K562 (cell line): ENCODE results near the gene RGS8. TPM values are rescaled to one million over a fixed set of nuclear protein-coding genes. Genes with fewer than 3 reads are reported as not detected.

ENCODE experiments used
- ATAC-seq: fragments of 200-7000 bp; cut with Tn5 transposase; 3 replicates; pipeline ENCODE4 v1.9.1; 2020; ENCODE audit warnings: moderate library complexity
- BruUV-seq: library from RNA; stranded (reverse); fragments of 400-500 nt; replicated peaks from 2 replicates; lab custom pipeline; 2021; lab: Mats Ljungman, UMichigan
- CTCF ChIA-PET: fragments of 300-600 bp; formaldehyde crosslinking; extraction: SDS; loops from one replicate; lab custom pipeline; 2021; ENCODE audit warnings: low intra/inter-chr PET ratio; lab: Yijun Ruan, JAX
- POLR2A ChIA-PET: fragments of 300-600, 350-650 bp; sonication (Branson Sonifier 250); formaldehyde crosslinking; extraction: SDS; loops from one replicate; lab custom pipeline; 2021; ENCODE audit warnings: antibody characterized with exemption, inconsistent platforms; lab: Yijun Ruan, JAX
- DNase-seq, 4 experiments: peaks; one replicate each; pipeline versions ENCODE4 v3.0.0 to v3.0.0-alpha.2; 2011 to 2018; ENCODE audit warnings: low spot score in 3 of 4, mixed read lengths in 3 of 4; ENCODE audit errors: extremely low read depth in 1 of 4
- FAIRE-seq: peaks from 2 replicates; lab custom pipeline; 2011; peaks lifted over from hg19 to GRCh38; lab: Jason Lieb, UNC
- H2AFZ ChIP-seq: 2 replicates; pipeline ENCODE4 v1.6.0; 2011; ENCODE audit warnings: low read depth, low read length, control low read depth, inconsistent platforms
- H3K27ac ChIP-seq: fragments of 200-600 bp; 3 replicates; pipeline ENCODE4 v1.8.0; 2011; ENCODE audit warnings: low read depth, mild to moderate bottlenecking, control low read depth, inconsistent platforms, low read length, moderate library complexity, mixed read lengths; ENCODE audit errors: extremely low read depth
- H3K27me3 ChIP-seq, 2 experiments: fragments of 300-600 bp in 1 of 2; 2 replicates in 1 of 2; 3 replicates in 1 of 2; pipeline versions ENCODE4 v1.6.0 to v1.8.0; 2011; ENCODE audit warnings: inconsistent platforms in 2 of 2, low read length in 2 of 2, mild to moderate bottlenecking in 1 of 2, mixed read lengths in 1 of 2, moderate library complexity in 1 of 2; ENCODE audit not compliant: control insufficient read depth in 2 of 2, insufficient read depth in 2 of 2
- H3K36me3 ChIP-seq: fragments of 300-600 bp; 3 replicates; pipeline ENCODE4 v1.8.0; 2011; ENCODE audit warnings: mild to moderate bottlenecking, low read length, inconsistent platforms; ENCODE audit not compliant: control insufficient read depth, insufficient read depth
- H3K4me1 ChIP-seq, 2 experiments: fragments of 200-600 bp in 1 of 2; replicated peaks in 1 of 2; 2 replicates in 1 of 2; 3 replicates in 1 of 2; pipeline versions ENCODE4 v1.5.1 to v1.8.0; 2011; ENCODE audit warnings: inconsistent platforms in 2 of 2, low read length in 2 of 2, mild to moderate bottlenecking in 1 of 2, mixed read lengths in 1 of 2, moderate library complexity in 1 of 2; ENCODE audit not compliant: control insufficient read depth in 2 of 2, insufficient read depth in 2 of 2
- H3K4me2 ChIP-seq: 2 replicates; pipeline ENCODE4 v1.6.1; 2011; ENCODE audit warnings: low read length, control low read depth, inconsistent platforms, mixed read lengths; ENCODE audit not compliant: insufficient read depth
- H3K4me3 ChIP-seq: fragments of 200-600 bp; sonication (generic), shearing (Covaris generic); 2 replicates; pipeline ENCODE4 v1.5.1; 2016; ENCODE audit warnings: control low read depth, inconsistent platforms
- H3K79me2 ChIP-seq: fragments of 200-600 bp; 3 replicates; pipeline ENCODE4 v1.8.0; 2011; ENCODE audit warnings: low read length, inconsistent platforms; ENCODE audit not compliant: control insufficient read depth, insufficient read depth
- H3K9ac ChIP-seq, 2 experiments: 2 replicates each; pipeline versions ENCODE4 v1.6.0 to v1.6.1; 2011; ENCODE audit warnings: low read depth in 2 of 2, low read length in 2 of 2, control low read depth in 1 of 2, inconsistent platforms in 1 of 2, mild to moderate bottlenecking in 1 of 2, mixed read lengths in 1 of 2; ENCODE audit not compliant: insufficient read depth in 1 of 2
- H3K9me1 ChIP-seq: one replicate; pipeline ENCODE4 v1.6.0; 2011; ENCODE audit warnings: inconsistent platforms, mild to moderate bottlenecking, low read length, moderate library complexity; ENCODE audit not compliant: control insufficient read depth, insufficient read depth
- H3K9me3 ChIP-seq: replicated peaks from 2 replicates; pipeline ENCODE4 v1.5.1; 2011; ENCODE audit warnings: low read depth, low read length, inconsistent platforms; ENCODE audit not compliant: control insufficient read depth, insufficient read depth
- H4K20me1 ChIP-seq: replicated peaks from 2 replicates; pipeline ENCODE4 v1.6.1; 2011; ENCODE audit warnings: low read length, inconsistent platforms, mixed read lengths; ENCODE audit not compliant: control insufficient read depth, insufficient read depth
- BCL6 ChIP-seq: fragments of 250-450 bp; sonication (Bioruptor Pico); IDR thresholded peaks from 2 replicates; pipeline ENCODE4 v1.4.0; 2020
- BRD4 ChIP-seq: fragments of 200-600 bp; sonication (generic); IDR thresholded peaks from 2 replicates; pipeline ENCODE4 v1.6.1; 2017; ENCODE audit warnings: inconsistent platforms
- CHD4 ChIP-seq: fragments of 200-600 bp; sonication (generic); IDR thresholded peaks from 3 replicates; pipeline ENCODE4 v1.6.1; 2012; ENCODE audit warnings: low read depth, mild to moderate bottlenecking, mixed read lengths, low read length, inconsistent platforms; ENCODE audit not compliant: insufficient read depth, insufficient replicate concordance, poor library complexity, severe bottlenecking
- FOXJ3 ChIP-seq: sonication (generic); formaldehyde crosslinking; IDR thresholded peaks from 2 replicates; pipeline ENCODE4 v1.4.0; 2020; ENCODE audit warnings: mild to moderate bottlenecking, missing genetic modification reagents
- FOXP4 ChIP-seq: sonication (generic); formaldehyde crosslinking; IDR thresholded peaks from 2 replicates; pipeline ENCODE4 v1.8.0; 2022; ENCODE audit warnings: mild to moderate bottlenecking, missing genetic modification reagents, borderline replicate concordance
- JUNB ChIP-seq: fragments of 450-650 bp; formaldehyde crosslinking; conservative IDR thresholded peaks from 2 replicates; pipeline ENCODE4 v1.4.0; 2020; ENCODE audit warnings: mild to moderate bottlenecking
- KDM2B ChIP-seq: fragments of 250-450 bp; sonication (Bioruptor Pico); IDR thresholded peaks from 2 replicates; pipeline ENCODE4 v1.8.0; 2021; ENCODE audit warnings: mild to moderate bottlenecking, moderate library complexity
- MCM7 ChIP-seq, 2 experiments: fragments of 450-650 bp; IDR thresholded peaks; 2 replicates each; pipeline ENCODE4 v1.6.1; 2016 to 2018
- PHB ChIP-seq: fragments of 250-450 bp; sonication (Bioruptor Pico); IDR thresholded peaks from 2 replicates; pipeline ENCODE4 v1.5.0; 2021
- RCOR1 ChIP-seq, 2 experiments: IDR thresholded peaks; 2 replicates each; pipeline ENCODE4 v1.6.1; 2012; ENCODE audit warnings: low read depth in 2 of 2, low read length in 2 of 2, borderline replicate concordance in 1 of 2, improper control_type of control experiment in 1 of 2
- TFE3 ChIP-seq: fragments of 450-650 bp; formaldehyde crosslinking; IDR thresholded peaks from 2 replicates; pipeline ENCODE4 v1.4.0; 2020; ENCODE audit warnings: mild to moderate bottlenecking, mixed read lengths
- ZNF175 ChIP-seq: fragments of 200-800 bp; sonication (Bioruptor generic); IDR thresholded peaks from 2 replicates; pipeline ENCODE4 v1.6.1; 2016; ENCODE audit warnings: low read depth, mild to moderate bottlenecking, missing genetic modification characterization, missing compliant biosample characterization
- ZNF232 ChIP-seq: sonication (generic); formaldehyde crosslinking; IDR thresholded peaks from 2 replicates; pipeline ENCODE4 v1.8.0; 2022; ENCODE audit warnings: mild to moderate bottlenecking, missing genetic modification reagents
- ZNF668 ChIP-seq: fragments of 250-450 bp; sonication (Bioruptor Pico); IDR thresholded peaks from 2 replicates; pipeline ENCODE4 v1.8.0; 2022; ENCODE audit warnings: mild to moderate bottlenecking, inconsistent platforms
- WGBS: fragments of 100-300 bp; shearing (Covaris generic); methylation state at CpG from one replicate; pipeline ENCODE4 v1.1.6; 2016; ENCODE audit warnings: low coverage, mixed read lengths; ENCODE audit not compliant: insufficient coverage; ENCODE audit errors: missing lambda C conversion rate; 5-methylcytosine and 5-hydroxymethylcytosine counted together
- in situ Hi-C: fragments of 300-500 bp; cut with MboI; formaldehyde crosslinking; loops from 4 replicates; pipeline ENCODE4 v1.15.0; 2018; ENCODE audit warnings: inconsistent platforms, mixed read lengths
- intact Hi-C: fragments of 100-400 bp; cut with micrococcal nuclease; formaldehyde crosslinking; loops from 2 replicates; pipeline ENCODE4 v1.14.2; 2022
- polyA plus RNA-seq, 8 experiments: library from polyadenylated mRNA; depleted of rRNA in 4 of 8; stranded (reverse) in 5 of 8; unstranded in 3 of 8; fragments of >200 nt; fragmentation: Nextera tagmentation in 2 of 8; fragmentation: Illumina TruSeq in 1 of 8; extraction: Ambion mirVana in 2 of 8; extraction: Trizol in 1 of 8; gene quantifications; 2 replicates each; pipeline versions ENCODE4 v1.2.1 to v1.2.3, GENCODE V29; 2011 to 2014; ENCODE audit warnings: inconsistent platforms in 1 of 8, missing spikeins in 1 of 8
- total RNA-seq, 7 experiments: library from RNA; depleted of rRNA in 6 of 7; stranded (reverse); fragments of >200 nt in 6 of 7; fragmentation: Illumina TruSeq in 2 of 7; extraction: Trizol in 2 of 7; gene quantifications; 2 replicates each; pipeline versions ENCODE4 v1.2.1 to v1.2.3, GENCODE V29; 2011 to 2021; ENCODE audit warnings: low replicate concordance in 1 of 7

RGS8 gene
- total and polyA plus RNA-seq, 9 of the 15 experiments (the other 6 are each of a cell fraction or from before 2014, with no cell fraction given) = not detected

- no peak overlapping the region for H3K9ac ChIP-seq
- no peaks in the 10 kb centered on the region for H3K9me1 ChIP-seq
- H3K9me3 ChIP-seq = no peaks in the 10 kb centered on the region
- intact Hi-C loops (no loop called here), in situ Hi-C loops (no loop called here)
- H2AFZ ChIP-seq = no peak overlapping the region
- no TSS peak for BruUV-seq
- H4K20me1 ChIP-seq = no peaks in the 10 kb centered on the region; the same call in 1 of the 2 replicates
- H3K4me3 ChIP-seq = no peak overlapping the region
- ChIA-PET POLR2A (interaction anchor here (1.2 to 1.5 kb wide), 3 partner anchors 8 to 19 kb away, joined by 3 to 5 read pairs (median 3); no protein-coding TSS in a partner anchor), CTCF (no interaction called here)
- H3K4me1 ChIP-seq = no peaks in the 10 kb centered on the region
- no peak for FAIRE-seq
- 0% methylated on average over 1 of the region's 1 CpG for WGBS
- no peaks in the 10 kb centered on the region for H3K36me3 ChIP-seq
- H3K79me2 ChIP-seq = no peaks in the 10 kb centered on the region
- peaks cover 7 to 39% of the 10 kb centered on the region in 2 experiments for H3K27me3 ChIP-seq
- no peak for TF ChIP-seq BRD4
- no peak for TF ChIP-seq PHB (CRISPR knock-in tag)
- no peak for TF ChIP-seq ZNF668 (CRISPR knock-in tag)
- no peak for TF ChIP-seq BCL6 (CRISPR knock-in tag)
- no peak for TF ChIP-seq CHD4
- H3K27ac ChIP-seq = no peak overlapping the region
- H3K4me2 ChIP-seq = no peak overlapping the region
- ATAC-seq = no peak
- no peak for DNase-seq
These were observed 2.0 kb downstream of the RGS8 start for GRCh38 chr1:182682406-182682805.

GRCh38 chr1:182681568-182681912 is 2.8 kb downstream of the RGS8 start:
- H3K4me1 ChIP-seq = no peaks in the 10 kb centered on the region
- no peak overlapping the region for H2AFZ ChIP-seq
- CTCF ChIA-PET = no interaction called here
- in situ Hi-C loops = no loop called here
- H3K4me3 ChIP-seq = no peak overlapping the region
- POLR2A ChIA-PET = interaction anchor here (0.8 to 1.5 kb wide), 3 partner anchors 9 to 14 kb away, joined by 3 to 7 read pairs (median 3); no protein-coding TSS in a partner anchor
- H3K9ac ChIP-seq = no peak overlapping the region
- H3K36me3 ChIP-seq = no peaks in the 10 kb centered on the region
- BruUV-seq = no TSS peak
- H3K79me2 ChIP-seq = no peaks in the 10 kb centered on the region
- intact Hi-C loops = no loop called here
- no peaks in the 10 kb centered on the region for H3K9me3 ChIP-seq
- H3K27me3 ChIP-seq = peaks cover 7 to 39% of the 10 kb centered on the region in 2 experiments
- H4K20me1 ChIP-seq = no peaks in the 10 kb centered on the region; the same call in 1 of the 2 replicates
- no peak overlapping the region for H3K27ac ChIP-seq
- no peak overlapping the region for H3K4me2 ChIP-seq
- FAIRE-seq (no peak), DNase-seq (no peak), ATAC-seq (no peak)
- H3K9me1 ChIP-seq = no peaks in the 10 kb centered on the region
- WGBS = 2% methylated on average over 8 of the region's 8 CpGs
- TF ChIP-seq KDM2B (CRISPR knock-in tag) (no peak), TFE3 (CRISPR knock-in tag) (no peak), RCOR1 (IDR thresholded peaks at IDR 0.05; ENCODE audit: borderline replicate concordance in 1 of 2, low read depth in 2 of 2, low read length in 2 of 2) (no peak), MCM7 (IDR thresholded peaks at IDR 0.05) (no peak), FOXP4 (no peak), JUNB (CRISPR knock-in tag) (no peak), ZNF175 (CRISPR knock-in tag) (no peak), FOXJ3 (CRISPR knock-in tag) (no peak), ZNF232 (CRISPR knock-in tag) (no peak)
